ENCODE data around the gene AGFG2. TPM values are rescaled to one million over a fixed set of nuclear protein-coding genes. Genes with fewer than 3 reads are reported as not detected.
A peak's percentile ranks its signal among the peaks of the same experiment; 100 is the strongest.

Gene AGFG2
- total RNA-seq, 1 donor, result 19.0 TPM

DNA sequence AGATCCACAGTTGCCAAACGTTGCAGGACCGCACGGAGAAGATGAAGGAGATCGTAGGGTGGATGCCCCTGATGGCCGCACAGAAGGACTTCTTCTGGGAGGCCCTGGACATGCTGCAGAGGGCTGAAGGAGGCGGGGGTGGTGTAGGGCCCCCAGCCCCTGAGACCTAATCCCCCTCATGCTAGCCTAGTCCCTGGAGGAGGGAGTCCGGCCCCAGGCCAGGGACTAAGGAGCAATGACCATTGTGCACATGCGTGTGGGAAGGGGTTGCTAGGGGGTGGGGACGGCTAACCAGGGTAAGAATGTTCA, 61.7 kb downstream of the AGFG2 start:
- no peak for DNase-seq (ENCODE audit: low read depth)
- H3K4me3 ChIP-seq (ENCODE audit: low read depth, low read length), result no peak overlapping the region
- no peak for TF ChIP-seq CTCF (IDR thresholded peaks at IDR 0.05; ENCODE audit: insufficient read depth, low read depth, low read length)

- DNase-seq (ENCODE audit: low read depth), result peak; percentile 89
- TF ChIP-seq CTCF (IDR thresholded peaks at IDR 0.05; ENCODE audit: insufficient read depth, low read depth, low read length), result no peak
- H3K4me3 ChIP-seq (ENCODE audit: low read depth, low read length), result peak overlapping the region; percentile 92
Observed at GRCh38 chr7:100602889-100603725, 64.1 kb downstream of the AGFG2 start.

- H3K4me3 ChIP-seq (ENCODE audit: low read depth, low read length), result peak overlapping the region; percentile 92
- TF ChIP-seq CTCF (IDR thresholded peaks at IDR 0.05; ENCODE audit: insufficient read depth, low read depth, low read length), result no peak
- peak; percentile 40 for DNase-seq (ENCODE audit: low read depth)
Observed at GRCh38 chr7:100603726-100604027, 64.7 kb downstream of the AGFG2 start.

GRCh38 chr7:100604028-100604975, 65.3 kb downstream of the AGFG2 start:
- peak; percentile 32 for TF ChIP-seq CTCF (IDR thresholded peaks at IDR 0.05; ENCODE audit: insufficient read depth, low read depth, low read length)
- peak; percentile 51 for DNase-seq (ENCODE audit: low read depth)
- H3K4me3 ChIP-seq (ENCODE audit: low read depth, low read length), result peak overlapping the region; percentile 92

- DNase-seq (ENCODE audit: low read depth), result no peak
- TF ChIP-seq CTCF (IDR thresholded peaks at IDR 0.05; ENCODE audit: insufficient read depth, low read depth, low read length), result no peak
- H3K4me3 ChIP-seq (ENCODE audit: low read depth, low read length), result peak overlapping the region; percentile 92
Observed at GRCh38 chr7:100604976-100605911, 66.2 kb downstream of the AGFG2 start.

DNA sequence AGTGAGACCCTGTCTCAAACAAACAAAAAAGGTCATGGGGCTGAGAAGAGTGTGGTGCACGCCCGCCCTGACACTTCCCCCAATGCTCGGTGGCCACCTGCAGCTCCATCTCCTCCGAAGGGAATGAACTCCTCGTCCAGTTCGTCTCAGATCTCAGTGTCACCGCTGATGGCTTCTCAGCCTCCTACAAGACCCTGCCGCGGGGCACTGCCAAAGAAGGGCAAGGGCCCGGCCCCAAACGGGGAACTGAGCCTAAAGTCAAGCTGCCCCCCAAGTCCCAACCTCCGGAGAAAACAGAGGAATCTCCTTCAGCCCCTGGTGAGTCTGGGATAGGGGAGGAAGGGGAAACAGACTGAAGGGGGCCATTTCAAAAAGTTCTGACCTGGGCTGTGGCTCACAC, 67.3 kb downstream of the AGFG2 start:
- TF ChIP-seq CTCF (IDR thresholded peaks at IDR 0.05; ENCODE audit: insufficient read depth, low read depth, low read length), result no peak
- H3K4me3 ChIP-seq (ENCODE audit: low read depth, low read length), result no peak overlapping the region
- DNase-seq (ENCODE audit: low read depth), result no peak
